H9 (cell line): Measurements from ENCODE around the gene MTOR. TPM values are rescaled to one million over a fixed set of nuclear protein-coding genes. Genes with fewer than 3 reads are reported as not detected.

Source experiments
- DNase-seq: peaks from one replicate; pipeline ENCODE4 v3.0.0-alpha.2; 2017
- H2AFZ ChIP-seq: one replicate; pipeline ENCODE4 v1.6.1; 2013; ENCODE audit warnings: mild to moderate bottlenecking, low read length, control low read depth, moderate library complexity
- H2AK5ac ChIP-seq: 2 replicates; pipeline ENCODE4 v1.6.1; 2013; ENCODE audit warnings: low read length, control low read depth, mixed read lengths; ENCODE audit not compliant: insufficient read length
- H2BK120ac ChIP-seq: one replicate; pipeline ENCODE4 v1.6.1; 2013; ENCODE audit warnings: low read depth, mild to moderate bottlenecking, low read length, control low read depth, inconsistent platforms; ENCODE audit not compliant: poor library complexity, severe bottlenecking
- H2BK12ac ChIP-seq: 2 replicates; pipeline ENCODE4 v1.6.1; 2013; ENCODE audit warnings: low read length, control low read depth, mixed read lengths, low read depth; ENCODE audit not compliant: insufficient read length
- H2BK15ac ChIP-seq: 2 replicates; pipeline ENCODE4 v1.6.1; 2013; ENCODE audit warnings: low read depth, low read length, control low read depth
- H2BK20ac ChIP-seq: one replicate; pipeline ENCODE4 v1.6.1; 2013; ENCODE audit warnings: low read depth, mild to moderate bottlenecking, low read length, control low read depth, inconsistent platforms; ENCODE audit not compliant: poor library complexity, severe bottlenecking
- H2BK5ac ChIP-seq: 2 replicates; pipeline ENCODE4 v1.6.1; 2013; ENCODE audit warnings: low read length, control low read depth, mixed read lengths; ENCODE audit not compliant: insufficient read length
- H3K14ac ChIP-seq: 2 replicates; pipeline ENCODE4 v1.6.1; 2013; ENCODE audit warnings: low read length, control low read depth; ENCODE audit not compliant: insufficient read depth
- H3K18ac ChIP-seq: 2 replicates; pipeline ENCODE4 v1.6.1; 2013; ENCODE audit warnings: low read depth, mild to moderate bottlenecking, mixed read lengths, low read length, control low read depth; ENCODE audit not compliant: insufficient read length
- H3K23ac ChIP-seq: 2 replicates; pipeline ENCODE4 v1.6.1; 2013; ENCODE audit warnings: low read length, control low read depth, mixed read lengths, low read depth; ENCODE audit not compliant: insufficient read length
- H3K23me2 ChIP-seq: 2 replicates; pipeline ENCODE4 v1.6.1; 2013; ENCODE audit warnings: low read depth, mild to moderate bottlenecking, mixed read lengths, low read length, control low read depth; ENCODE audit not compliant: insufficient read length, poor library complexity, severe bottlenecking
- H3K27ac ChIP-seq: 2 replicates; pipeline ENCODE4 v1.5.1; 2013; ENCODE audit warnings: low read length, control low read depth, mixed read lengths, low read depth; ENCODE audit not compliant: insufficient read length
- H3K27me3 ChIP-seq: 2 replicates; pipeline ENCODE4 v1.6.1; 2013; ENCODE audit warnings: low read length, control low read depth, inconsistent platforms; ENCODE audit not compliant: insufficient read depth
- H3K4ac ChIP-seq: 2 replicates; pipeline ENCODE4 v1.6.1; 2013; ENCODE audit warnings: low read depth, mild to moderate bottlenecking, control low read depth, inconsistent platforms, low read length, moderate library complexity
- H3K4me1 ChIP-seq: 2 replicates; pipeline ENCODE4 v1.6.1; 2013; ENCODE audit warnings: low read length, control low read depth, inconsistent platforms; ENCODE audit not compliant: insufficient read depth
- H3K4me2 ChIP-seq: 2 replicates; pipeline ENCODE4 v1.6.1; 2013; ENCODE audit warnings: low read length, control low read depth, mixed read lengths; ENCODE audit not compliant: insufficient read length, insufficient read depth
- H3K56ac ChIP-seq: 2 replicates; pipeline ENCODE4 v1.6.1; 2013; ENCODE audit warnings: low read depth, mild to moderate bottlenecking, mixed read lengths, low read length, control low read depth; ENCODE audit not compliant: insufficient read length
- H3K79me1 ChIP-seq: 2 replicates; pipeline ENCODE4 v1.6.1; 2013; ENCODE audit warnings: low read depth, mild to moderate bottlenecking, moderate library complexity, low read length, control low read depth, inconsistent platforms; ENCODE audit not compliant: insufficient read depth, poor library complexity, severe bottlenecking
- H3K79me2 ChIP-seq: 2 replicates; pipeline ENCODE4 v1.6.1; 2013; ENCODE audit warnings: low read length, control low read depth, inconsistent platforms; ENCODE audit not compliant: insufficient read depth
- H3K9ac ChIP-seq: 2 replicates; pipeline ENCODE4 v1.6.1; 2013; ENCODE audit warnings: low read length, control low read depth, mixed read lengths; ENCODE audit not compliant: insufficient read length; ENCODE audit errors: extremely low read depth
- H3K9me3 ChIP-seq: one replicate; pipeline ENCODE4 v1.6.1; 2013; ENCODE audit warnings: low read depth, low read length, inconsistent platforms; ENCODE audit not compliant: control insufficient read depth
- H3T11ph ChIP-seq: one replicate; pipeline ENCODE4 v1.6.1; 2013; ENCODE audit warnings: mild to moderate bottlenecking, low read length, control low read depth, inconsistent platforms
- H4K20me1 ChIP-seq: one replicate; pipeline ENCODE4 v1.6.1; 2013; ENCODE audit not compliant: control insufficient read depth, insufficient read length, insufficient read depth
- H4K5ac ChIP-seq: 2 replicates; pipeline ENCODE4 v1.6.1; 2013; ENCODE audit warnings: low read depth, mild to moderate bottlenecking, mixed read lengths, low read length, control low read depth; ENCODE audit not compliant: insufficient read length
- H4K8ac ChIP-seq: replicated peaks from 2 replicates; pipeline ENCODE4 v1.6.1; 2013; ENCODE audit warnings: low read length, control low read depth, mixed read lengths, low read depth; ENCODE audit not compliant: insufficient read length
- H4K91ac ChIP-seq: 2 replicates; pipeline ENCODE4 v1.6.1; 2013; ENCODE audit warnings: low read depth, mild to moderate bottlenecking, moderate library complexity, mixed read lengths, low read length, control low read depth; ENCODE audit not compliant: insufficient read length
- H3K27ac Mint-ChIP-seq, 3 experiments: 2 replicates in 2 of 3; 3 replicates in 1 of 3; pipeline ENCODE4 v1.8.0; 2020 to 2021; ENCODE audit warnings: mixed read lengths in 3 of 3, mild to moderate bottlenecking in 1 of 3, moderate library complexity in 1 of 3
- H3K27me3 Mint-ChIP-seq: 2 replicates; pipeline ENCODE4 v1.8.0; 2021; ENCODE audit warnings: low read depth, mild to moderate bottlenecking, moderate library complexity, mixed read lengths
- H3K36me3 Mint-ChIP-seq, 3 experiments: 2 replicates in 2 of 3; 3 replicates in 1 of 3; pipeline ENCODE4 v1.8.0; 2020 to 2021; ENCODE audit warnings: low read depth in 3 of 3, mixed read lengths in 3 of 3; ENCODE audit not compliant: insufficient read depth in 1 of 3
- H3K4me1 Mint-ChIP-seq, 2 experiments: 2 replicates each; pipeline ENCODE4 v1.8.0; 2020; ENCODE audit warnings: mixed read lengths in 2 of 2
- H3K4me3 Mint-ChIP-seq, 2 experiments: 2 replicates in 1 of 2; 3 replicates in 1 of 2; pipeline ENCODE4 v1.8.0; 2020 to 2021; ENCODE audit warnings: mild to moderate bottlenecking in 2 of 2, mixed read lengths in 2 of 2, moderate library complexity in 1 of 2
- H3K9me3 Mint-ChIP-seq, 2 experiments: 2 replicates in 1 of 2; 3 replicates in 1 of 2; pipeline ENCODE4 v1.8.0; 2020; ENCODE audit warnings: mild to moderate bottlenecking in 2 of 2, mixed read lengths in 2 of 2, moderate library complexity in 1 of 2
- CTCF ChIP-seq: fragments of 200-600 bp; sonication (generic); conservative IDR thresholded peaks from 3 replicates; pipeline ENCODE4 v1.8.0; 2021; ENCODE audit warnings: antibody characterized with exemption, mild to moderate bottlenecking
- WGBS: extraction: QIAGEN DNeasy Blood & Tissue Kit; methylation state at CpG from one replicate; pipeline ENCODE4 v1.1.7; 2013; ENCODE audit warnings: missing lambda C conversion rate, low lambda C conversion rate, mixed read lengths; ENCODE audit not compliant: insufficient read length; ENCODE audit errors: extremely low coverage; 5-methylcytosine and 5-hydroxymethylcytosine counted together
- total RNA-seq: library from RNA; stranded (reverse); gene quantifications from 2 replicates; pipeline ENCODE4 v1.2.1, GENCODE V29; 2021

Gene MTOR
- total RNA-seq, 1 experiment from 2014 or later = 67.5 TPM

- H3K23ac ChIP-seq = no peak overlapping the region
These were observed 204.9 kb downstream of the MTOR start for GRCh38 chr1:11057477-11057876.

More at GRCh38 chr1:11057477-11057876, 204.9 kb downstream of the MTOR start:
- Mint-ChIP-seq H3K4me3 (peak overlapping the region; percentile 51 to 88; a peak in 4 of 5 replicates), H3K36me3 (peaks cover 24 to 56% (median 30%) of the 10 kb centered on the region in 3 experiments), H3K4me1 (peaks cover 17 to 25% of the 10 kb centered on the region in 2 experiments), H3K27me3 (no peaks in the 10 kb centered on the region), H3K9me3 (no peaks in the 10 kb centered on the region), H3K27ac (peak overlapping the region in 2 of 3 experiments; percentile 5 to 82; a peak in 2 of 7 replicates)
- H3K4ac ChIP-seq = no peak overlapping the region
- H3K9me3 ChIP-seq = no peaks in the 10 kb centered on the region
- no peak overlapping the region for H2BK20ac ChIP-seq
- no peak overlapping the region for H2BK15ac ChIP-seq
- H3K4me2 ChIP-seq = no peak overlapping the region
- H3K56ac ChIP-seq = no peak overlapping the region
- no peak for DNase-seq
- no peaks in the 10 kb centered on the region; the same call in 1 of the 2 replicates for H3K27me3 ChIP-seq
- peaks cover 2% of the 10 kb centered on the region; the same call in 1 of the 2 replicates for H3K79me2 ChIP-seq
- H3K23me2 ChIP-seq = peaks cover 7% of the 10 kb centered on the region
- H2BK120ac ChIP-seq = no peak overlapping the region
- no peak overlapping the region for H2AFZ ChIP-seq
- H2BK5ac ChIP-seq = no peak overlapping the region
- H2BK12ac ChIP-seq = no peak overlapping the region
- no peak overlapping the region for H3T11ph ChIP-seq
- no peak overlapping the region for H3K18ac ChIP-seq
- H3K27ac ChIP-seq = no peak overlapping the region
- H3K9ac ChIP-seq = no peak overlapping the region
- no peaks in the 10 kb centered on the region for H3K79me1 ChIP-seq
- no peaks in the 10 kb centered on the region for H3K4me1 ChIP-seq
- no peak overlapping the region for H2AK5ac ChIP-seq
- H4K8ac ChIP-seq = no peak overlapping the region
- H4K5ac ChIP-seq = no peak overlapping the region
- no CpG with 5 or more reads among the region's 8 CpGs for WGBS
- H3K14ac ChIP-seq = no peak overlapping the region
- no peak overlapping the region for H4K91ac ChIP-seq
- no peaks in the 10 kb centered on the region for H4K20me1 ChIP-seq
- TF ChIP-seq CTCF = 0 out of 3 replicates have a peak, but pooled peaks have one; percentile 10

Other genes with a start within 250 kb of the MTOR start
- gene TARDBP, start 249.9 kb downstream of the MTOR start, total RNA-seq = 207 and 209 TPM in 2 replicates
- gene MASP2, start 215.3 kb downstream of the MTOR start, total RNA-seq = 0.46 and 0.57 TPM in 2 replicates
- gene SRM, start 202.5 kb downstream of the MTOR start, total RNA-seq = 196 and 212 TPM in 2 replicates
- 83.4 and 89.0 TPM in 2 replicates for gene EXOSC10, start 162.7 kb downstream of the MTOR start, total RNA-seq
- not detected in 2 replicates for gene ANGPTL7, start 73.2 kb downstream of the MTOR start, total RNA-seq
- 30.2 and 31.8 TPM in 2 replicates for gene UBIAD1, start 10.6 kb upstream of the MTOR start, total RNA-seq
- gene DISP3, start 216.6 kb upstream of the MTOR start, total RNA-seq = 3.5 and 3.6 TPM in 2 replicates